ENCODE measurements around the gene ABCA10. TPM values are rescaled to one million over a fixed set of nuclear protein-coding genes. Genes with fewer than 3 reads are reported as not detected.
"Not testable (repeated sequence)": the region's sequence is repeated elsewhere in the genome, so short reads cannot be mapped to it uniquely, and the experiment has no call there.

ABCA10 gene
- total RNA-seq, 1 experiment from 2014 or later, result not detected

DNA sequence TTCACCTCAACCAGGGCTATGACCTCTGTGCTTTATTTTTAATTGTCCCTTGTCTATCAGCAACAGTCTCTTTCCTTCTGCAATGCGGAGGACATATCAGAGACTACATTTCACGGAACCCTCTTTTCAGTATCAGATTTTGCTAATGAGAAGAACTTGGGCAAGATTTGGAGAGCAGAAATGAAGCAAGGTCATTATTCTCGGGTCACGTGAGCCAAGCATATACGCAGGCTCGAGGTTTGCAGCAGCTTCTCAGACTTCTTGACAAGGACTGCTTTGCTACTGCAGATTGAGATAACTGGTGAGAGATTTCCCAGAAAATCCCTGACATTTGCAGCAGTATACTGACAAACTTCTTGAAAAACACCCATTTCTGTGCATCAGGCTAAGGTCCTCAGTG is 30.4 kb downstream of the ABCA10 start:
- DNase-seq (ENCODE audit: low spot score), result no peak
- TF ChIP-seq ZNF219 (CRISPR knock-in tag; IDR thresholded peaks at IDR 0.05; ENCODE audit: borderline replicate concordance), result no peak
- no peak for TF ChIP-seq EMX1 (CRISPR knock-in tag; IDR thresholded peaks at IDR 0.05)
- TF ChIP-seq RORB (CRISPR knock-in tag; IDR thresholded peaks at IDR 0.05), result no peak
- TF ChIP-seq HMGA2 (CRISPR knock-in tag; IDR thresholded peaks at IDR 0.05), result no peak
- TF ChIP-seq ZNF121 (CRISPR knock-in tag; IDR thresholded peaks at IDR 0.05), result no peak
- TF ChIP-seq NR1H2 (CRISPR knock-in tag; IDR thresholded peaks at IDR 0.05), result no peak
- TF ChIP-seq, protein P1, sequence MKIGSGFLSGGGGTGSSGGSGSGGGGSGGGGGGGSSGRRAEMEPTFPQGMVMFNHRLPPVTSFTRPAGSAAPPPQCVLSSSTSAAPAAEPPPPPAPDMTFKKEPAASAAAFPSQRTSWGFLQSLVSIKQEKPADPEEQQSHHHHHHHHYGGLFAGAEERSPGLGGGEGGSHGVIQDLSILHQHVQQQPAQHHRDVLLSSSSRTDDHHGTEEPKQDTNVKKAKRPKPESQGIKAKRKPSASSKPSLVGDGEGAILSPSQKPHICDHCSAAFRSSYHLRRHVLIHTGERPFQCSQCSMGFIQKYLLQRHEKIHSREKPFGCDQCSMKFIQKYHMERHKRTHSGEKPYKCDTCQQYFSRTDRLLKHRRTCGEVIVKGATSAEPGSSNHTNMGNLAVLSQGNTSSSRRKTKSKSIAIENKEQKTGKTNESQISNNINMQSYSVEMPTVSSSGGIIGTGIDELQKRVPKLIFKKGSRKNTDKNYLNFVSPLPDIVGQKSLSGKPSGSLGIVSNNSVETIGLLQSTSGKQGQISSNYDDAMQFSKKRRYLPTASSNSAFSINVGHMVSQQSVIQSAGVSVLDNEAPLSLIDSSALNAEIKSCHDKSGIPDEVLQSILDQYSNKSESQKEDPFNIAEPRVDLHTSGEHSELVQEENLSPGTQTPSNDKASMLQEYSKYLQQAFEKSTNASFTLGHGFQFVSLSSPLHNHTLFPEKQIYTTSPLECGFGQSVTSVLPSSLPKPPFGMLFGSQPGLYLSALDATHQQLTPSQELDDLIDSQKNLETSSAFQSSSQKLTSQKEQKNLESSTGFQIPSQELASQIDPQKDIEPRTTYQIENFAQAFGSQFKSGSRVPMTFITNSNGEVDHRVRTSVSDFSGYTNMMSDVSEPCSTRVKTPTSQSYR (CRISPR knock-in tag; IDR thresholded peaks at IDR 0.05), result no peak
- TF ChIP-seq, protein P2, sequence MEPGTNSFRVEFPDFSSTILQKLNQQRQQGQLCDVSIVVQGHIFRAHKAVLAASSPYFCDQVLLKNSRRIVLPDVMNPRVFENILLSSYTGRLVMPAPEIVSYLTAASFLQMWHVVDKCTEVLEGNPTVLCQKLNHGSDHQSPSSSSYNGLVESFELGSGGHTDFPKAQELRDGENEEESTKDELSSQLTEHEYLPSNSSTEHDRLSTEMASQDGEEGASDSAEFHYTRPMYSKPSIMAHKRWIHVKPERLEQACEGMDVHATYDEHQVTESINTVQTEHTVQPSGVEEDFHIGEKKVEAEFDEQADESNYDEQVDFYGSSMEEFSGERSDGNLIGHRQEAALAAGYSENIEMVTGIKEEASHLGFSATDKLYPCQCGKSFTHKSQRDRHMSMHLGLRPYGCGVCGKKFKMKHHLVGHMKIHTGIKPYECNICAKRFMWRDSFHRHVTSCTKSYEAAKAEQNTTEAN (CRISPR knock-in tag; IDR thresholded peaks at IDR 0.05), result no peak
- no peak for TF ChIP-seq ZNF396 (CRISPR knock-in tag; IDR thresholded peaks at IDR 0.05; ENCODE audit: borderline replicate concordance)
- ChIA-PET POLR2A (no interaction called here), CTCF (no interaction called here)
- Mint-ChIP-seq H3K27ac (no peak overlapping the region), H3K9me3 (peaks cover 12% of the 10 kb centered on the region), H3K4me1 (no peaks in the 10 kb centered on the region), H3K27me3 (ENCODE audit: low read depth) (no peaks in the 10 kb centered on the region), H3K36me3 (peaks cover 2% of the 10 kb centered on the region; the same call in 1 of the 2 replicates), H3K4me3 (no peak overlapping the region)
- ATAC-seq, result no peak

DNA sequence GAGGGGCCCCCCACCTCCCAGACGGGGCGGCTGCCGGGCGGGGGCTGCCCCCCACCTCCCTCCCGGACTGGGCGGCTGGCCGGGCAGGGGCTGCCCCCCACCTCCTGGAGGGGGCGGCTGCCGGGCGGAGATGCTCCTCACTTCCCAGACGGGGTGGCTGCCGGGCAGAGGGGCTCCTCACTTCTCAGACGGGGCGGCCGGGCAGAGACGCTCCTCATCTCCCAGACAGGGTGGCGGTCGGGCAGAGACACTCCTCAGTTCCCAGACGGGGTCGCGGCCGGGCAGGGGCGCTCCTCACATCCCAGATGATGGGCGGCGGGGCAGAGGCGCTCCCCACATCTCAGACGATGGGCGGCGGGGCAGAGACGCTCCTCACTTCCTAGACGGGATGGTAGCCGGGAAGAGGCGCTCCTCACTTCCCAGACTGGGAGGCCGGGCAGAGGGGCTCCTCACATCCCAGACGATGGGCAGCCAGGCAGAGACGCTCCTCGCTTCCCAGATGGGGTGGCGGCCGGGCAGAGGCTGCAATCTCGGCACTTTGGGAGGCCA is 32.4 kb downstream of the ABCA10 start:
- H3K27ac Mint-ChIP-seq; ATAC-seq; DNase-seq (ENCODE audit: low spot score); CTCF ChIA-PET; H3K4me3 Mint-ChIP-seq; H3K36me3 Mint-ChIP-seq; POLR2A ChIA-PET; H3K27me3 Mint-ChIP-seq (ENCODE audit: low read depth); H3K4me1 Mint-ChIP-seq: not testable (repeated sequence)
- H3K9me3 Mint-ChIP-seq, result peaks cover 12% of the 10 kb centered on the region

DNA sequence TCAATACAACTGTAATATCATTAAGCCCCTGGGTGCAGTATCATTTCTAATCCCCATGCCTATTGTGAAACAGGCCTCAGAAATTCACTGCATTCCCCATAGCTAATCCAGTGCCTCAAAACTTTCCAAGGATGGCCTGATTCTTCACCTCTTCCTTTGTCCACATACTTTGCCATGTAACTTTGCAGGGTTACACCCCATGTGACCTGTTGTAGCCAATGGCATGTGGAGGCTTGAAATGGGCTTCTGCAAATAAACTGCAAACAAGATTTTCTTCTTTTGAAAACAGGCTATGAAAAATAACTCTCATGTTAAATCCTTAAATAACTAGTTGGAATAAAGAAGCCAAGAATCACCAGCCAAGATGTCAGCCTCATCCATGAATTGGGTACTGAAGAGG is 35.9 kb downstream of the ABCA10 start:
- DNase-seq (ENCODE audit: low spot score), result no peak
- Mint-ChIP-seq H3K4me1 (no peaks in the 10 kb centered on the region), H3K9me3 (peaks cover 12% of the 10 kb centered on the region), H3K27ac (no peak overlapping the region), H3K27me3 (ENCODE audit: low read depth) (no peaks in the 10 kb centered on the region), H3K36me3 (peaks cover 2% of the 10 kb centered on the region; the same call in 1 of the 2 replicates), H3K4me3 (no peak overlapping the region)
- ATAC-seq, result no peak; the same call in 1 of the 2 replicates
- TF ChIP-seq, protein P3, sequence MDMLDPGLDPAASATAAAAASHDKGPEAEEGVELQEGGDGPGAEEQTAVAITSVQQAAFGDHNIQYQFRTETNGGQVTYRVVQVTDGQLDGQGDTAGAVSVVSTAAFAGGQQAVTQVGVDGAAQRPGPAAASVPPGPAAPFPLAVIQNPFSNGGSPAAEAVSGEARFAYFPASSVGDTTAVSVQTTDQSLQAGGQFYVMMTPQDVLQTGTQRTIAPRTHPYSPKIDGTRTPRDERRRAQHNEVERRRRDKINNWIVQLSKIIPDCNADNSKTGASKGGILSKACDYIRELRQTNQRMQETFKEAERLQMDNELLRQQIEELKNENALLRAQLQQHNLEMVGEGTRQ (CRISPR knock-in tag; IDR thresholded peaks at IDR 0.05), result peak; percentile 48
- TF ChIP-seq, protein P4, sequence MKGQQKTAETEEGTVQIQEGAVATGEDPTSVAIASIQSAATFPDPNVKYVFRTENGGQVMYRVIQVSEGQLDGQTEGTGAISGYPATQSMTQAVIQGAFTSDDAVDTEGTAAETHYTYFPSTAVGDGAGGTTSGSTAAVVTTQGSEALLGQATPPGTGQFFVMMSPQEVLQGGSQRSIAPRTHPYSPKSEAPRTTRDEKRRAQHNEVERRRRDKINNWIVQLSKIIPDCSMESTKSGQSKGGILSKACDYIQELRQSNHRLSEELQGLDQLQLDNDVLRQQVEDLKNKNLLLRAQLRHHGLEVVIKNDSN (CRISPR knock-in tag; IDR thresholded peaks at IDR 0.05), result no peak
- ChIA-PET POLR2A (no interaction called here), CTCF (no interaction called here)

DNA sequence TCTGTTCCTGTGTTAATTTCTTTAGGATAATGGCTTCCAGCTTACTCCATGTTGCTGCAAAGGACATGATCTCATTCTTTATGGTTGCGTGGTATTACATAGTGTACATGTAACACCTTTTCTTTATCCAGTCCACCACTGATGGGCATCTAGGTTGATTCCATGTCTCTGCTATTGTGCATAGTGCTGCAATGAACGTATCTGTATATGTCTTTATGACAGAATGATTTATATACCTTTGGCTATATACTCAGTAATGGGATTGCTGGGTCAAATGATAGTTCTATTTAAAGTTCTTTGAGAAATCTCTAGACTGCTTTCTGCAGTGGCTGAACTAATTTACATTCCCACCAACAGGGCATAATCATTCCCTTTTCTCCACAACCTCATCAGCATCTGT is 39.8 kb downstream of the ABCA10 start:
- H3K27ac Mint-ChIP-seq, result no peak overlapping the region
- ATAC-seq, result no peak
- H3K27me3 Mint-ChIP-seq (ENCODE audit: low read depth), result no peaks in the 10 kb centered on the region
- H3K4me1 Mint-ChIP-seq, result no peaks in the 10 kb centered on the region
- ChIA-PET CTCF (no interaction called here), POLR2A (no interaction called here)
- no peak overlapping the region for H3K4me3 Mint-ChIP-seq
- no peak for DNase-seq (ENCODE audit: low spot score)
- H3K36me3 Mint-ChIP-seq, result no peaks in the 10 kb centered on the region
- no peaks in the 10 kb centered on the region for H3K9me3 Mint-ChIP-seq
- TF ChIP-seq, protein P5, sequence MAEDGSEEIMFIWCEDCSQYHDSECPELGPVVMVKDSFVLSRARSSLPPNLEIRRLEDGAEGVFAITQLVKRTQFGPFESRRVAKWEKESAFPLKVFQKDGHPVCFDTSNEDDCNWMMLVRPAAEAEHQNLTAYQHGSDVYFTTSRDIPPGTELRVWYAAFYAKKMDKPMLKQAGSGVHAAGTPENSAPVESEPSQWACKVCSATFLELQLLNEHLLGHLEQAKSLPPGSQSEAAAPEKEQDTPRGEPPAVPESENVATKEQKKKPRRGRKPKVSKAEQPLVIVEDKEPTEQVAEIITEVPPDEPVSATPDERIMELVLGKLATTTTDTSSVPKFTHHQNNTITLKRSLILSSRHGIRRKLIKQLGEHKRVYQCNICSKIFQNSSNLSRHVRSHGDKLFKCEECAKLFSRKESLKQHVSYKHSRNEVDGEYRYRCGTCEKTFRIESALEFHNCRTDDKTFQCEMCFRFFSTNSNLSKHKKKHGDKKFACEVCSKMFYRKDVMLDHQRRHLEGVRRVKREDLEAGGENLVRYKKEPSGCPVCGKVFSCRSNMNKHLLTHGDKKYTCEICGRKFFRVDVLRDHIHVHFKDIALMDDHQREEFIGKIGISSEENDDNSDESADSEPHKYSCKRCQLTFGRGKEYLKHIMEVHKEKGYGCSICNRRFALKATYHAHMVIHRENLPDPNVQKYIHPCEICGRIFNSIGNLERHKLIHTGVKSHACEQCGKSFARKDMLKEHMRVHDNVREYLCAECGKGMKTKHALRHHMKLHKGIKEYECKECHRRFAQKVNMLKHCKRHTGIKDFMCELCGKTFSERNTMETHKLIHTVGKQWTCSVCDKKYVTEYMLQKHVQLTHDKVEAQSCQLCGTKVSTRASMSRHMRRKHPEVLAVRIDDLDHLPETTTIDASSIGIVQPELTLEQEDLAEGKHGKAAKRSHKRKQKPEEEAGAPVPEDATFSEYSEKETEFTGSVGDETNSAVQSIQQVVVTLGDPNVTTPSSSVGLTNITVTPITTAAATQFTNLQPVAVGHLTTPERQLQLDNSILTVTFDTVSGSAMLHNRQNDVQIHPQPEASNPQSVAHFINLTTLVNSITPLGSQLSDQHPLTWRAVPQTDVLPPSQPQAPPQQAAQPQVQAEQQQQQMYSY (CRISPR knock-in tag; IDR thresholded peaks at IDR 0.05), result no peak
- TF ChIP-seq TCF7 (CRISPR knock-in tag; IDR thresholded peaks at IDR 0.05; ENCODE audit: low read depth) (no peak), JAZF1 (CRISPR knock-in tag; IDR thresholded peaks at IDR 0.05) (no peak), TP53 (CRISPR knock-in tag; IDR thresholded peaks at IDR 0.05) (no peak), ELF4 (CRISPR knock-in tag; IDR thresholded peaks at IDR 0.05; ENCODE audit: low read depth) (no peak), PRRX2 (CRISPR knock-in tag; IDR thresholded peaks at IDR 0.05) (no peak), SMAD3 (CRISPR knock-in tag; IDR thresholded peaks at IDR 0.05; ENCODE audit: borderline replicate concordance) (no peak)
- TF ChIP-seq, protein P2 (CRISPR knock-in tag; IDR thresholded peaks at IDR 0.05), result no peak
- TF ChIP-seq, protein P6, sequence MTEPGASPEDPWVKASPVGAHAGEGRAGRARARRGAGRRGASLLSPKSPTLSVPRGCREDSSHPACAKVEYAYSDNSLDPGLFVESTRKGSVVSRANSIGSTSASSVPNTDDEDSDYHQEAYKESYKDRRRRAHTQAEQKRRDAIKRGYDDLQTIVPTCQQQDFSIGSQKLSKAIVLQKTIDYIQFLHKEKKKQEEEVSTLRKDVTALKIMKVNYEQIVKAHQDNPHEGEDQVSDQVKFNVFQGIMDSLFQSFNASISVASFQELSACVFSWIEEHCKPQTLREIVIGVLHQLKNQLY (CRISPR knock-in tag; IDR thresholded peaks at IDR 0.05), result no peak
